HepG2 (cell line): ENCODE data around the gene ABCC10.

Experiments used
- EP300 ChIP-seq, 3 experiments: sonication (generic) in 1 of 3; formaldehyde crosslinking in 1 of 3; IDR thresholded peaks; 2 replicates each; pipeline versions ENCODE4 v1.5.1 to v1.6.1; 2011 to 2020; ENCODE audit warnings: low read depth in 2 of 3, low read length in 2 of 3, borderline replicate concordance in 1 of 3, improper control_type of control experiment in 1 of 3, mild to moderate bottlenecking in 1 of 3, missing genetic modification reagents in 1 of 3, moderate library complexity in 1 of 3
- RBFOX2 ChIP-seq: fragments of 200-400 bp; formaldehyde crosslinking; IDR thresholded peaks from 2 replicates; pipeline ENCODE4 v1.6.1; 2017; ENCODE audit warnings: low read depth, mild to moderate bottlenecking, low read length
- SMAD3 ChIP-seq: sonication (generic); formaldehyde crosslinking; IDR thresholded peaks from 2 replicates; pipeline ENCODE4 v1.4.0; 2020; ENCODE audit warnings: missing genetic modification reagents
- TAF15 ChIP-seq: fragments of 200-400 bp; formaldehyde crosslinking; IDR thresholded peaks from one replicate; pipeline ENCODE4 v1.6.1; 2018; ENCODE audit warnings: mild to moderate bottlenecking, low read depth, low read length; ENCODE audit not compliant: poor library complexity, severe bottlenecking
- YY1 ChIP-seq: IDR thresholded peaks from 2 replicates; pipeline ENCODE4 v1.6.1; 2011; ENCODE audit warnings: low read length, low read depth, moderate library complexity, mild to moderate bottlenecking; ENCODE audit not compliant: insufficient read depth, insufficient replicate concordance
- TF ChIP-seq, protein P1 (sequence below): sonication (generic); formaldehyde crosslinking; IDR thresholded peaks from 2 replicates; pipeline ENCODE4 v1.8.1; 2023; ENCODE audit warnings: mild to moderate bottlenecking, moderate library complexity, missing genetic modification reagents
- TF ChIP-seq, protein P2 (sequence below): sonication (generic); formaldehyde crosslinking; IDR thresholded peaks from 2 replicates; pipeline ENCODE4 v1.4.0; 2020; ENCODE audit warnings: missing genetic modification reagents
- TF ChIP-seq, protein P3 (sequence below): sonication (generic); formaldehyde crosslinking; IDR thresholded peaks from 2 replicates; pipeline ENCODE4 v1.5.0; 2020; ENCODE audit warnings: mild to moderate bottlenecking, missing genetic modification reagents, moderate library complexity

DNA sequence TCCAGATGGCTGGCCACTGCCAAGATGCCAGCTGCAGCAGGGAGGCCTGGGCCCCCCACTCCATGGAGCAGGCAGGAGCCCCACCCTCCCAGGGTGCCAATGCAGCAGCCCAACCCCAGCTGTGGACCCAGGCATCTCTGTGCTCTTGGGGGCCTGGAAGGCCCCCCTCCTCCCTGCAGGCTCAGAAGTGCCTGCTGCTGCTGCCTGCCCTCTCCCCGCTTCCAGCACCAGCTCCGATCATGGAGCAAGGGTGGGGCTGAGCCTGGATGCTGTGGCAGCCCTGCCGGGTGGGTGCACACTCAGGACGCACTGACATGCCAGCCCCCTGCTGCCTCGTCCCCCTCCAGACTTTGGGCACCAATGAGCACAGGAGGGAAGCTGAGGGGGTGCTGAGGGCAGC, 14.8 kb upstream of the ABCC10 start:
- TF ChIP-seq RBFOX2 (no peak), EP300 (IDR thresholded peaks at IDR 0.05; ENCODE audit: low read depth in 2 of 2, low read length in 2 of 2) (no peak), EP300 (CRISPR knock-in tag; IDR thresholded peaks at IDR 0.05; ENCODE audit: borderline replicate concordance) (no peak), SMAD3 (no peak), TAF15 (no peak), YY1 (no peak)
- TF ChIP-seq, protein P1, sequence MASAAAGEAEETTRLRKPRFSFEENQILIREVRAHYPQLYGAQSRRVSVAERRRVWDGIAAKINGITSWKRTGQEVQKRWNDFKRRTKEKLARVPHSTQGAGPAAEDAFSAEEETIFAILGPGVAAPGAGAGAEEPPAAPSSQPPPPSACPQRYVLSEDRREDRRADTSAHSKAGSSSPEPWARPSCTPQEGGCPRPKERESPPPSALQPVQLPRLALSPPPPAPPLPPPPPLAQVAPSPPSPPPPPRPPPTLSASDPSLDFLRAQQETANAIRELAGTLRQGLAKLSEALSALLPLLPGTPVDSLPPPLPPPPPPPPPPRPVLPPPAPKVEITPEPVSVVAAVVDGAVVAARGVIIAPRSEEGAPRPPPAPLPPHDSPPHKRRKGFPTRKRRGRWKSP (CRISPR knock-in tag), result no peak
- TF ChIP-seq, protein P2, sequence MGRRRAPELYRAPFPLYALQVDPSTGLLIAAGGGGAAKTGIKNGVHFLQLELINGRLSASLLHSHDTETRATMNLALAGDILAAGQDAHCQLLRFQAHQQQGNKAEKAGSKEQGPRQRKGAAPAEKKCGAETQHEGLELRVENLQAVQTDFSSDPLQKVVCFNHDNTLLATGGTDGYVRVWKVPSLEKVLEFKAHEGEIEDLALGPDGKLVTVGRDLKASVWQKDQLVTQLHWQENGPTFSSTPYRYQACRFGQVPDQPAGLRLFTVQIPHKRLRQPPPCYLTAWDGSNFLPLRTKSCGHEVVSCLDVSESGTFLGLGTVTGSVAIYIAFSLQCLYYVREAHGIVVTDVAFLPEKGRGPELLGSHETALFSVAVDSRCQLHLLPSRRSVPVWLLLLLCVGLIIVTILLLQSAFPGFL (CRISPR knock-in tag), result no peak
- TF ChIP-seq, protein P3, sequence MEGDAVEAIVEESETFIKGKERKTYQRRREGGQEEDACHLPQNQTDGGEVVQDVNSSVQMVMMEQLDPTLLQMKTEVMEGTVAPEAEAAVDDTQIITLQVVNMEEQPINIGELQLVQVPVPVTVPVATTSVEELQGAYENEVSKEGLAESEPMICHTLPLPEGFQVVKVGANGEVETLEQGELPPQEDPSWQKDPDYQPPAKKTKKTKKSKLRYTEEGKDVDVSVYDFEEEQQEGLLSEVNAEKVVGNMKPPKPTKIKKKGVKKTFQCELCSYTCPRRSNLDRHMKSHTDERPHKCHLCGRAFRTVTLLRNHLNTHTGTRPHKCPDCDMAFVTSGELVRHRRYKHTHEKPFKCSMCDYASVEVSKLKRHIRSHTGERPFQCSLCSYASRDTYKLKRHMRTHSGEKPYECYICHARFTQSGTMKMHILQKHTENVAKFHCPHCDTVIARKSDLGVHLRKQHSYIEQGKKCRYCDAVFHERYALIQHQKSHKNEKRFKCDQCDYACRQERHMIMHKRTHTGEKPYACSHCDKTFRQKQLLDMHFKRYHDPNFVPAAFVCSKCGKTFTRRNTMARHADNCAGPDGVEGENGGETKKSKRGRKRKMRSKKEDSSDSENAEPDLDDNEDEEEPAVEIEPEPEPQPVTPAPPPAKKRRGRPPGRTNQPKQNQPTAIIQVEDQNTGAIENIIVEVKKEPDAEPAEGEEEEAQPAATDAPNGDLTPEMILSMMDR (CRISPR knock-in tag), result no peak
